ENCODE results near the gene ASTN2.
"Not testable (repeated sequence)": the region's sequence is repeated elsewhere in the genome, so short reads cannot be mapped to it uniquely, and the experiment has no call there.

The ASTN2 gene

DNA sequence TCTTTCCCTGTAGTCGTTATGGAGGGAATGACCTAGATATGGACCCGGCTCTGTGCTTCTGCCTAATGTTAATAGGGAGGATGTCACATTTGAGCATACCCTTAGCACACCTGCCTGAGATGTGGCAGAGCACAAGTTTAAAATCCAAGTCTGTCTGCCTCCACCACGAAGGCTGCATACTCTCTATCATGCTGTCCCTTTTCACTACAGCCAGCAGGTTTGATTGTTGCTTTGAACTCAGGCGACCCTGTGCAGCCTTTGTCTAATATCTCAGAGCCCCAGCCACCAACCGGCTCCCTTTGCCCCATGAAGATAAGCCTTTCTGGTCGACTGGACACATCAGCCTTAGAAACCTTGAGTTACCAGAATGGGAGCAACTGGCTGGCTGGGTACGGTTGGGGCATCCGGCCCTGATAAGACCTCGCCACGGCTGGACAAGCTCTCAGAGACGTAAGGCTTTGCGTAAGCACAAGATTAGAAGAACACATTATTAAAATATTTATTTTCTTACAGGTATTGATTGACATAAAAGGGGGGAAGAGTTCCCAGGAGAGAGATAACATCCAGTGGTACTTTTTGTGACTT is 949.8 kb downstream of the ASTN2 start:
- DNase-seq (ENCODE audit: low read depth in 2 of 2): no peak

DNA sequence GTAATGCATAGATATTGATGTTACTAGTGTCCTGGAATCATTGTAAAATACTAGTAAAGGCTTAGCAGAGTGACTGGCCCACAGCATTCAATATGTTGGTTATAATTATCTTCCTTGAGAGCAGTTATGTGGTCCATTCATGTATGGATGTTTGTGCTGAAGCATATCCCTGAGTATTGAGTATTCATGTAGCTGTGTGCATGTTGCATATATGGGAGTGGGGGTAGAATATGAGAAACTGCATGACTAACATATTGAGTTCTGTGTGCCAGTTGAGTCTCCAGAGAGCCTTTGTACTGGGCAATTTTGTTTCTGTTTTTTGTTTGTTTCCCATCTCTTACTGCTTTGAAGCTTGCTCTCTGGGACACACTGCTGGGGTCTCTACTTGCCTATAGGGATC is 950.4 kb downstream of the ASTN2 start:
- no peak for DNase-seq (ENCODE audit: low read depth in 2 of 2)

DNA sequence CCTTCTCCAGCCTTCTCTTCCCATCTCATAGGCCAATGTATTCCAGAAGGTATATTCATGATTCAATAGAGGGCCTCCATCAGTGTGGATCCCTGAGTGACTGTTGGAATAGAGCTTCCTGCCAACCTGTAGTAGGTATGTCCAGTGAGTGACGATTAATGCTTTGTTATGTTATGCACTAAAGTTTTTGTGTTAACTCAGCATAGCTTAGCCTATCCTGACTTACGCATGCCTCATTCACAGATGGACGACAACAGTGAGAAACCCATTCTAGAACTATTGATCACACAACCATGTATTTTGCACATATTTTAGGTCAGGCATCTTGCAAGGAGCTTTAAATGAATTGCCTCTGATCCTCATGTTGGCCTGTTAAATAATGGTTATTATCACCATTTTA is 953.2 kb downstream of the ASTN2 start:
- DNase-seq (ENCODE audit: low read depth in 2 of 2): no peak

DNA sequence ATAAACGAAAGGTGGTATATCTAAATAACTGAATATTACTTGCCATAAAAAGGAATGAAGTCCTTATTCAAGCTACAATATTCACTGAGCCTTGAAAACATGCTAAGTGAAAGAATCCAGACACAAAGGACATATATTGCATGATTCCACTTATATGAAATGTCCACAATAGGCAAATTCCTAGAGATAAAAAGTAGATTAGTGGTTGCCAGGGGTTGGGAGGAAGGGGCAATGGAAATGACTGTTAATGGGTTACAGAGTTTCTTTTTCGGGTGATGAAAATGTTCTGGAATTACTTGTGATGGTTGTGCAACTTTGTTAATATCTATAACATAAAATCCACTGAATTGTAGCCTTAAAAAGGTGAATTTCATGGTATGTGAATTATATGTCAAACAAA is 954.8 kb downstream of the ASTN2 start:
- DNase-seq (ENCODE audit: low read depth in 2 of 2): no peak

DNA sequence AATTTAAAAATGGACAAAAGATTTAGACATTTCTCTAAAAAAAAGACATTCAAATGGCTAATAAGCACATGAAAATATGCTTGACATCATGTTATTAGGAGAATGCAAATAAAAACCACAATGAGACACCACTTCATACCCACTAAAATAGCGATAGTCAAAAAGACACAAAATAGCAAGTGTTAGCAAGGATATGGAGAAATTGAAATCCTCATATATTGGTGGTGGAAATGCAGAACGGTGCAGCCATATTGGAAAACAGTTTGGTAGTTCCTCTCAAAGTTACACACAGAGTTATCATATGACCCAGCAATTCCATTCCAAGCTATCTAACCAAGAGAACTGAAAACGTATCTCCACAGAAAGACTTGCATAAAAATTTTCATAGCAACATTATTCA is 955.3 kb downstream of the ASTN2 start:
- DNase-seq (ENCODE audit: low read depth in 2 of 2): no peak

DNA sequence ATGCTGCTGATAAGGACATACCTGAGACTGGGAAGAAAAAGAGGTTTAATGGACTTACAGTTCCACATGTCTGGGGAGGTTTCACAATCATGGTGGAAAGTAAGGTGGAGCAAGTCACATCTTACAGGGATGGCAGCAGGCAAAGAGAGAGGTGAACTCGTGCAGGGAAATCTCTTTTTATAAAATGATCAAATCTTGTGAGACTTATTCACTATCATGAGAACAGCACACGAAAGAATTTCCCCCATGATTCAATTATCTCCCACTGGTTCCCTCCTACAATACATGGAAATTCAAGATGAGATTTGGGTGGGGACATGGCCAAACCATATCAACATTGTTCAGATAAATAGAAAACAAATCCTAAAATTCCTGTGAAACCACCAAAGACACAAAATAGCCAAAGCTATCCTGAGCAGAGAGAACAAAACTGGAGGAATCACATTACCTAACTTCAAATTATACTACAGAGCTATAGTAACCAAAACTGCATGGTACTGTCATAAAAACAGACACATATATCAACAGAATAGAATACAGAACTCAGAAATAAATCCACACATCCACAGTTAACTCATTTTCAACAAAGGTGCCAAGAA is 958.3 kb downstream of the ASTN2 start:
- DNase-seq (ENCODE audit: low read depth in 2 of 2): no peak

DNA sequence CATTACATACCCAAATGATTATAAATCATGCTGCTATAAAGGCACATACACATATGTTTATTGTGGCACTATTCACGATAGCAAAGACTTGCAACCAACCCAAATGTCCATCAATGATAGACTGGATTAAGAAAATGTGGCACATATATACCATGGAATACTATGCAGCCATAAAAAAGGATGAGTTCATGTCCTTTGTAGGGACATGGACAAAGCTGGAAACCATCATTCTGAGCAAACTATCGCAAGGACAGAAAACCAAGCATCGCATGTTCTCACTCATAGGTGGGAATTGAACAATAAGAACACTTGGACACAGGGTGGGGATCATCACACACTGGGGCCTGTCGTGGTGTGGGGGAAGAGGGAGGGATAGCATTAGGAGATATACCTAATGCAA is 960.3 kb downstream of the ASTN2 start:
- DNase-seq (ENCODE audit: low read depth in 2 of 2): not testable (repeated sequence)

DNA sequence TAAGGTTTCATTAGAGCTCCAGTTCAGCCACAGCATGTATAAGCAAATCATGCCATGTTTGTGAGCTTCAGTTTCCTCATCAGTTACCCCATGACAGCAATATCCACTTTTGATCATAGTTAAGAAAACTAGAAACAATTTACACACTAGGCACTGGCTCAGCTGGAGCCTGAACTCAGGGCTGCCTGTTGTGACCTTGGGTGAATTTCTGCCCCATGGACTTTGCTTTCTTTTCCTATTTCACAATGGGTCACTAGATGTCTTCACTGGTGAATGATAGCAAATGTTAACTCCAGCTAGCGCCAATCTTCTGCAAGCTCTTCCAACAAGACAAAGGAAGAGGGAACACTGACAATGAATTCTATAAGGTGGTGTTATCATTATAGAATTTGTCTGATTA is 961.1 kb downstream of the ASTN2 start:
- no peak for DNase-seq (ENCODE audit: low read depth in 2 of 2)

DNA sequence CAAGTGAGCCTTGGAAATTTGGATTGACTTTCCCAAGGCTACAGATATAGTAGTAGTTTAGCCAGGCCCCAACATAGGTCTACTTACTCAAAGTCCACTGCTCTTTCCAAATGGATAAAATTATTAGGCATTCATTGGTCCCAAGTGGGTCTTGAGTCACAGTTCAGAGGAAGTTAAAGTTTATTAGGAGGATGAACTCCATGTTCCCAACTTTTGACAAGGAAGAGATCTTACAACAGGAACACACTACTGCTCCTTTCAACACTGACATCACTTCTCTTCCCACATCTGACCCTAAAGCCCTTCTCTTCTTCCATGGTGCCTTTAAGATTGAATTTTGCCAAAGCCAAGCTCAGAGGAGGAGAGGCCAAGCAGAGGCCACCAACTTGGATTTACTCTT is 962.2 kb downstream of the ASTN2 start:
- no peak for DNase-seq (ENCODE audit: low read depth in 2 of 2)

DNA sequence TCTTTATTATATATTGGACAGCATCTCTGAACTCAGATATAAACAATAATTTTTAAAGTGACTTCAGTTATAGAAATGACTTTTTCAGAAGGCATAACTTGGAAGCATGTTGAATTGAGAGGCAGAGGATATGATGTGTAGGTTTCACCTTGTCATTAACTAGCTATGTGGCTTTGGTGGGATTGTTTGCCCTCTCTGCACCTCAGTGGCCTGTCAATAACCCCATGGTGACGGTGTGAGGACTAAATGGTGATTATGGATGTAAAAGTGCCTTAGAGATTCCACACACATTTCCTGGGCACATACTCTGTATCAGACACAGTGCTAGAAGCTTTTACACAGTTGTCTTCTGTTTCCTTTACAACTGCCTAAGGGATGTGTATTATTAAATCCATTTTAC is 962.6 kb downstream of the ASTN2 start:
- no peak for DNase-seq (ENCODE audit: low read depth in 2 of 2)

DNA sequence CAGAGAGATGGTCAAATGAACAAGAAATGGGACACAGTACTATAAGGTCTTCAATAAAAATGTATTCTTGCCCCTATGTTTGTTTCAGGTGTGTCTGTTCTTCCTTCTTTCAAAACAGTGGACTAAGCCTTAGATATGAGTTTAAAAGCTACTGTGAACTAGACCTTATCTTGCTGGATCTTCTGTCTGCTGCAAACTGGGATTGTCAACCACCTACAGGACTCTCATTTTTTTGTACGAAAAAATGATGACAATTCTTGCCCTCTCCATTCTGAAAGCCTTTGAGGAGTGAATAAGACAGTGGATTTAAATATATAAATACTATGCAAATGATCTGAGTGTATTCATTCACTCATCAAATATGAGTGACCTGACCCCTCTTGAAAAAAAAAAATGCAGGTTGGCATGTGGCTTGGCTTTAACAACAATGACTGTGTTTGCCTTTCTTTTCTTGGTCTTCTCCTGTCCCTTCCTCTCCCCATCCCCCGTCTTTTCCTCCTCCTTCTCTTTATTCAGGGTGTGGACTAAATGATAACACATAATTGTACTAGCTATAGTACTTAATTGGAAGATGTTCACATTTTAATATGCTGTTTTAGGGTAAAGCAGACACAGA is 963.2 kb downstream of the ASTN2 start:
- DNase-seq (ENCODE audit: low read depth in 2 of 2): no peak

DNA sequence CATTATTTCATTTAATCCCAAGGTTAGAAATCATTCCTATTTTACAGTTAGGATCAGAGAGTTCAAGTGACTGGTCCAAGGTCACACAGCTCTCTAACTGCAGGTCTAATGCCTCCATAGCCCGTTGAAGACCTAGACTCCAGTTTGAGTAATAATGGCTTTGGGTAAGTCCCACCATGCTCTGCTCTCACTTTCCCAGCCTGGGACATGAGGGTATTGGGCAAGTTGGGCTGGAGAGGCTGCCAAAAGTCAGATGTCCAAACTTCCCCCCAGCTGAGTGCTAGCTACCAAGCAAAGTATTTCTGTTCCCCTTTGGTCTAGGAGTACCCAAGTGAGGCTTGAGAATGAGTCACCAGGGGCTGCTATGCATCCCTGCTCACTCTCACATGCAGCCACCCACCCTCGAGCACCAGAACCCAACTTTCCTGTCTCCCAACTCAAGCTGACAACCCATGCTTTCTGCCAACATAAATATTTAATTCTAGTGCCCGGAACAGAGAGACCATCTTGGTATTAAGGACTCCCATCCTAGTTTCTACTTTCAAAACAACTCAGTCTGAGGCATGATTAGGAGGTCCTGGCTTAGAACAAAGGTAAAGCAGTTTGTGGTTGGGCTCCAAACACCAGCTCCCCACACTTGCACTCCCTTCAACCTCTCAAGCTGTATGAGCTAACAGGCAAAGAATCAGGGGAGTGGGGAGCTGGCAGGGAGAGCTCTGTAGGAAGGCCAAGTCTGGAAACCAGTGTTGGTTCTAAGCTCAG is 964.3 kb downstream of the ASTN2 start:
- no peak for DNase-seq (ENCODE audit: low read depth in 2 of 2)

DNA sequence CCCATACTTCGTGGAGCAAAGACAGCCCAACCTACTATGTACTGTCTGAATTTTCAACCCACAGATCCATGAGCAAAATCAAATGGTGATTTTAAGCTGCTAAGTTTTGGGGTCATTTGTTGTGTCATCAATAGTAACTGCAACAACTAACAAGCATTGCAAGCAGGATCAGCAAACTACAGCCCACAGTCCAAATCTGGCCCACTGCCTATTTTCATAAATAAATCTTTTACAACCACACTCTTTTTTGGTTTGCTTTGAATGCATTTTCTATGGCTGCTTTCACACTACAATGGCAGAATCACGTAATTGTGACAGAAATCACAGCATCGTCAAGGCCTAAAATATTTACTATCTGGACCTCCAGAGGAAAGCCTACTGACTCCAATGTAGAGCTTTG is 964.9 kb downstream of the ASTN2 start:
- no peak for DNase-seq (ENCODE audit: low read depth in 2 of 2)

DNA sequence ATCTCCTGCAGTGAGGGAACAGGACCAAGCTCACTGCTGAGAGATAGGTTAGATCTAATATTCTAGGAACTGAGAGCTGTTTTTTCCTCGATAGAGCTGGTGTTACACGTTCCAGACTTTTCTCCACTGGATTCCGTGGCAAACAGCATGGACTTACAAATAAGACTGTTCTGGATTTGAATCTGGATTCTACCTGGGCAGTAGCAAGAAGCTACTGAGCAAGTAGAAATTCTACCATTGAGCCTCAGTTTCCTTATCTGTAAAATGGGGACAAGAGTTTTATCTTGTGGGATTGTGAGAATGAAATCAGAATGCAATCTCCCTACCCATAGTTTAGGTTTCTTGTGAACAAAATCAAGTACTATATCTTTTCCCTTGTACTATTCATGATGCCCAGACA is 966.4 kb downstream of the ASTN2 start:
- DNase-seq (ENCODE audit: low read depth in 2 of 2): no peak

DNA sequence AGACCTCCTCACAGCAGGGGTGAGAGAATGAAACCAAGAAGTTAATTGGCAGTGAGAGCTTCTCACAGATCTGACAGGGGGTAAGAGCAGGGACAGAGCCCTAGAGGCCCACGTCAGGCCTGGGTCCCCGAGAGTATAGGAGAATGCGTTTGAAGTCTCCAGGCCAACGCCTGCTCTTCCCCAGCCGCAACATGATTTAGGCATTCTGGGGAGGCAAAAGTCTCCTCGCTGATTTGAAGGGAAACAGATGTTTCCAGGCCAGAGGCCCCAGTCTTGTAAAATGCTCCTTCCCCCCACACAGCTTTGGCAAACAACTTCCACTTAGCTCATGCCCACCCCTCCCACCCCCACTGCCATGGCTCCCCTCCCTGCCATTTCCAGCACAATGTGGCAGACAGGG is 966.9 kb downstream of the ASTN2 start:
- no peak for DNase-seq (ENCODE audit: low read depth in 2 of 2)

DNA sequence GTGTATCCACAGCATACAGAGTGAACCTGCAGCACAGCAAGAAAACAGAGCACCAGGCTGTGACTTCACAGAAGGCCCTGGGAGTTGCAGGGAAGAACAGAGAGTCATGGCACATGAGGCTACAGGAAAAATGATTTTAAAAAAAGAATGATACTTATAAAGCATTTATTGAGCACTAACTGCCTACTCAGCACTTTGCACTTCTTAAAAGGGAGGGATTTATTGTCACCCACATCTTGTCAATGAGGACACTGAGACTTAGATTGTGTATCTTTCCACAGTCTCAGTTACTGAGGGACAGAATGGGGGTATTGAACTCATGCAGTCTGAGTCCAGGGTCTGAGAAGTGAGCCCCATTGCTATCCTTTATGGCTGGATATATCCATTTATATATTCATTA is 972.3 kb downstream of the ASTN2 start:
- DNase-seq (ENCODE audit: low read depth in 2 of 2): no peak

DNA sequence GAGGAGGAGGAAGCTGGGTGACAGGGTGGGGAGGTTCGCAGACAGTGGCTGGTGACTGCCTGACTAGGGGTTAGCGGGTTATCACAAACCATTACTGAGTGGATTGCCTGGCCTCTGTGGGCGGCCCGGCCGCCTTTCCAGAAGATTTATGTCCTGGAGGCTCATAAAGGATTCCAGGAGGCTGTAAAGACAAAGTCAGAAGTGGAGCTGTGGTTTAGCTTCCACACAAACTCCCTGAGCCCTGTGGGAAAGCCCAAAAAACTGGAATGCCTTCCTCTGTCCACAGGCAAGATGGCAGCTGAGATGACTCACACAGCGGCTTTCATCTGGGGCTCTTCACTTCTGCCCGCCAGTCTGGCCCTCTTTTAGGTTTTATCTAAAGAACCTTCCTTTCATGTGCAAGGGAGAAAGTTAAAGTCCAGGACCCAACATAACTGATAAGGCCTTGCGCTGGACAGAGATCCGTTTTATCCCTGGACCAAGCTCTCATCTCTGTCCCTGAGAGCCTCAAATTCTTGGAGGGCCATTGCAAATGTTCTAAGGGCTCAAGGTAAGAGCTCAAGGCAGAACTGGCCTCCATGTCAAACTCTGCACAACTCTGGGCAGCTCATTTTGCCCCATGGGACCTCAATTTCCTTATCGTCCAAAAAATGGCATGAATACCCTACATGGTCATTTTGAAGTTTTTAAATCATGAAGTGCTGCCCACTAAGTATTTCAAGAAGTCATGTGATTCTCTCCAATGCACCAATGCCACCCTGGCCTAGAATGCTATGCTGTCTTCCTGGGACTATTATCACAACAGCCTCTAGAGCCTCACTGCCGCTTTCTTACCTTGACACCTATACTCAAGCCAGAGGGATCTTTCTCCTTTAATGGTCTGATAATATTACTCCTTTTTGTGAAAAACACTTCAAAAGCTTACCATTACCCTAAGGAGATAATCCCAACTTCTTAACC is 977.2 kb downstream of the ASTN2 start:
- no peak for DNase-seq (ENCODE audit: low read depth in 2 of 2)

DNA sequence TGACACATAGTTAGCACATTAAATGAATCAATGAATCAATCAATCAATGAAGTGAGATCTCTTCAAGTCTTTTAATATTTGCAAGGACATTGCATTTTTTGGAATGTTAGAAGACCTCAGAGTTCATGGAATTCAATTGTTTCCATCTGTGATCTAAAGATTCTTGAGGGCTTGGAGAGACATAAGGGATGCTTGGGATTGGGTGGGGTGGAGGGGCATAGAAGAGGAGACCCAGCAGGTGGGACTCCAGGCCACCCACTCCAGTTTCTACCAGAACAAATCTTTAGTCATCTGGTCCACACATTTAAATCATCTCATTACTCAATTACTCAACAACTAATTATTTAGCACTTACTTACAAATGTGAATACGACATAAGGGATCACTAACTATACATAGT is 978.7 kb downstream of the ASTN2 start:
- no peak for DNase-seq (ENCODE audit: low read depth in 2 of 2)

DNA sequence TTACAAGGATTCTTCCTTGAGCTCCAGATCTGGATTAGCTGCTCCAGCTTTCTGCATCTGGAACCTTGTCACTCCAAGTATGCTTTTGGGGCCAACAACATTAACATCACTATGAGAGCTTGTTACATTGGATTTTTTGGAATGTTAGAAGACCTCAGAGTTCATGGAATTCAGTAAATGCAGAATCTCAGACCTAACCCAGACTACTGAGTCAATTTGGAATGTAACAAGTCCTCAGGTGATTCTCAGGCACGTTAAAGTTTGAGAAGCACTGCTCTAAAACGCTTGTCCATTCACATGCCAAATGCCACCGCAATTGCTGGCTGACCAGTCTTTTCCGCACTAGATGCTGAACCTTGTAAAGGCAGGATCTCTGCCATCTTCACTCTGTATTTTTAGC is 979.2 kb downstream of the ASTN2 start:
- no peak for DNase-seq (ENCODE audit: low read depth in 2 of 2)

DNA sequence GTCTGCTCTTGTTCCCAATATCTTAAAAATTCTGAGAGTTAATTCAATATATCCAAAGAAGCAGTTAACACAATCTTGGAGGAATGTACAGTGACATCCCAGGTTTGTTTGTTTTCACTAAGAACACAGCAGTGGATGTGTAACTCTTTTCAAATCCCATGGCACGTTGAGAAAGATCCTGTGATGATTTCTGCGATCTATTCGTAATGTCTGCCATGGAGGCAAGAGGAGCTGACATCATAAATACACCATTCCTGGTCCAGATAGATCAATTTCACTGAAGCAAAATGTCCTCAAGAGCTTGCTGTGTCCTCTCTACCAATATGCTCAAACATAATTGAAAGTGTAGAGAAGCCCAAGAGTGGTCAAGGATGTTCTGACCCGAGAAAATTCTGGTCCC is 980.5 kb downstream of the ASTN2 start:
- DNase-seq (ENCODE audit: low read depth in 2 of 2): no peak

DNA sequence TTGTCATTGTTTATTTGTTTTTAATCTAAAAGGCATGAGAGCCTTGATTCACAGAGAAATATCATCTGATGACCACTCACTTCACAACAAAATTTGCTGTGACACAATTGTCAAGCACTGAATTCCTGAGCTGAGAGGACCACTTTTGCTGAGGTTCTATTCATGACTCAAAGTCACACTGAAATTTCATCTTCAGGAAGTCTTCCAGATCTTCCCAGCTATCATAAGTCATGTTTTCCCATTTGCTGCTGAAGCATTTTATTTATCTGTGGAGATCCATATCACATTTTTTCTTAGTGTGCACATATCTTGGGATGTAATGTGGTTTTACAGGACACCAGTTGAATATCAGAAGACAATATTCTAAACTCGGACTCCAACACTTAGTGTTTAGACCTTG is 982.8 kb downstream of the ASTN2 start:
- no peak for DNase-seq (ENCODE audit: low read depth in 2 of 2)

DNA sequence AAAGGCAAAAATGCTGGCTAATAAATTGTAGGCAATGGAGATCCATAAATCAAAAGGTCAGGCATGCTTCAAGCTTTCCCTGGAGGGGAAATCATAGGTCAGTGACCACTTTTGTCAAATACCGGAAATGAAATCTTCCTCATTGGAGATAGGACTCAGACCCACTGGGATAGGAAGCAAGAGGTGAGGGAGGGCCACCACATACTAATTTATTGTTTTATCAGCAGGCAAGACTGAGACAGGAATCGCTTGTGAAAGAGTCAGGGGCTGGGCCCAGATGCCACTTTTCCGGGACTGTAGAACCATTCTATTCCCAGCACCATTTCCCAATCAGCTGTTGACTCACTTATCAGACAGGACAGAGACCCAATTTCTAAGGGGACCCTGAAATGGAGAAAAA is 984.0 kb downstream of the ASTN2 start:
- DNase-seq (ENCODE audit: low read depth in 2 of 2): no peak
